Right cardiac atrium (tissue), 5 donors: ENCODE results near the gene HCN2. TPM values are rescaled to one million over a fixed set of nuclear protein-coding genes. Genes with fewer than 3 reads are reported as not detected.

Experiments used
- ATAC-seq, 2 donors: fragments of 200-7000 bp; cut with Tn5 transposase; one replicate each; pipeline versions ENCODE4 v1.8.0 to v1.9.1; 2020; ENCODE audit warnings: moderate library complexity in 2 of 2, mild to moderate bottlenecking in 1 of 2
- DNase-seq, 3 donors: peaks; one replicate each; pipeline ENCODE4 v3.0.0-alpha.2; 2020
- H3K27ac ChIP-seq: one replicate; pipeline ENCODE4 v1.5.1; 2013; ENCODE audit warnings: mild to moderate bottlenecking, low read length, control low read depth, moderate library complexity
- H3K27me3 ChIP-seq: one replicate; pipeline ENCODE4 v1.6.1; 2013; ENCODE audit not compliant: control insufficient read depth, insufficient read depth
- H3K4me1 ChIP-seq: one replicate; pipeline ENCODE4 v1.6.1; 2013; ENCODE audit warnings: low read length; ENCODE audit not compliant: control insufficient read depth, insufficient read depth
- H3K4me3 ChIP-seq: one replicate; pipeline ENCODE4 v1.5.1; 2013; ENCODE audit warnings: low read length, control low read depth
- H3K9me3 ChIP-seq: one replicate; pipeline ENCODE4 v1.6.1; 2013; ENCODE audit warnings: low read length; ENCODE audit not compliant: control insufficient read depth
- WGBS: extraction: QIAGEN DNeasy Blood & Tissue Kit; methylation state at CpG from one replicate; pipeline ENCODE4 v1.1.7; 2013; 5-methylcytosine and 5-hydroxymethylcytosine counted together
- intact Hi-C, 4 donors: fragments of 100-400 bp; cut with DNase I; formaldehyde crosslinking; loops; one replicate each; pipeline versions ENCODE4 v1.11.0 to v1.14.0; 2022 to 2023
- polyA plus RNA-seq: library from polyadenylated mRNA; stranded (reverse); fragments of 200-250 nt; gene quantifications from one replicate; pipeline ENCODE4 v1.2.3, GENCODE V29; 2013
- total RNA-seq, 4 donors: library from RNA; stranded (reverse); fragmentation: NEBNext Ultra II Directional; extraction: Animal tissue kit (Norgen Biotek cat#: 25700); gene quantifications; one replicate each; pipeline ENCODE4 v1.2.1, GENCODE V29; 2021
- donor health status: healthy with polysubstance abuse.
- donor health status: DM: no; HTN: yes; CAD: no.
- donor health status: DM: no; HTN: no; CAD: no.
- donor health status: DM: no; HTN: yes; CAD: no; lungs with severe emphysema.
- donor health status: DM: yes; HTN: yes; CAD: no.

Gene HCN2
- total and polyA plus RNA-seq, 5 donors, result 15.8 to 24.7 (median 20.3) TPM

DNA sequence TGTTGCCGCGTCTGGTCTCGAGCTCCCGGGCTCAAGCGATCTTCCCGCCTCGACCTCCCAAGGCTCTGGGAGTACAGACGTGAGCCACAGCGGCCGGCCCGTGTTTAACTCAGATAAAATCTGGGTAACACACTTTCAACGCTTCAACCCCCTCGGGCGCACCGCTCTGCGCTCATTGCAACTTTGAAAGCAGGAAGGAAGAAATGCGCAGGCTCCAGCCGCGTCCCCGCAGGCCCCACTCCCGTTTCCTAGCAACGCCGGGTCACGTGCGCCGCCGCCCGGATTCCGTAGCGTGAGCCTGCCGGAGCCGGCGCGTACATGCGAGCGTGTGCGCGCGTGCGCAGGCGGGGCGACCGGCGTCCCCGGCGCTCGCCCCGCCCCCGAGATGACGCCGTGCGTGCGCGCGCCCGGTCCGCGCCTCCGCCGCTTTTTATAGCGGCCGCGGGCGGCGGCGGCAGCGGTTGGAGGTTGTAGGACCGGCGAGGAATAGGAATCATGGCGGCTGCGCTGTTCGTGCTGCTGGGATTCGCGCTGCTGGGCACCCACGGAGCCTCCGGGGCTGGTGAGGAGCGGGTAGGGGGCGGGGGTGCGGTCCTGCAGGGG lies 17.4 kb upstream of the HCN2 start, which contains the start of gene BSG:
Gene BSG, plus strand, starts transcription at position 457 of the 603 bp plus-strand sequence. Its CDS starts 39 bp downstream, at position 496.
- DNase-seq (peak; percentile 99 to 100 (median 99)), ATAC-seq (peak; percentile 79 to 86)
- H3K4me1 ChIP-seq, result peaks cover 2% of the 10 kb centered on the region
- peak within 1 kb of the TSS; percentile 90 for H3K27ac ChIP-seq
- H3K4me3 ChIP-seq, result peak within 1 kb of the TSS; percentile 91
- H3K9me3 ChIP-seq, result no peaks in the 10 kb centered on the region
- intact Hi-C loops, result loop anchor here in 2 of 4 donors (5.0 kb wide), 1 partner anchor 40 kb away; the partner anchor contains the start of gene CDC34 (in 2 of the 2)
- WGBS, result under 1% methylated on average over 79 of the region's 79 CpGs
- H3K27me3 ChIP-seq, result no peaks in the 10 kb centered on the region

DNA sequence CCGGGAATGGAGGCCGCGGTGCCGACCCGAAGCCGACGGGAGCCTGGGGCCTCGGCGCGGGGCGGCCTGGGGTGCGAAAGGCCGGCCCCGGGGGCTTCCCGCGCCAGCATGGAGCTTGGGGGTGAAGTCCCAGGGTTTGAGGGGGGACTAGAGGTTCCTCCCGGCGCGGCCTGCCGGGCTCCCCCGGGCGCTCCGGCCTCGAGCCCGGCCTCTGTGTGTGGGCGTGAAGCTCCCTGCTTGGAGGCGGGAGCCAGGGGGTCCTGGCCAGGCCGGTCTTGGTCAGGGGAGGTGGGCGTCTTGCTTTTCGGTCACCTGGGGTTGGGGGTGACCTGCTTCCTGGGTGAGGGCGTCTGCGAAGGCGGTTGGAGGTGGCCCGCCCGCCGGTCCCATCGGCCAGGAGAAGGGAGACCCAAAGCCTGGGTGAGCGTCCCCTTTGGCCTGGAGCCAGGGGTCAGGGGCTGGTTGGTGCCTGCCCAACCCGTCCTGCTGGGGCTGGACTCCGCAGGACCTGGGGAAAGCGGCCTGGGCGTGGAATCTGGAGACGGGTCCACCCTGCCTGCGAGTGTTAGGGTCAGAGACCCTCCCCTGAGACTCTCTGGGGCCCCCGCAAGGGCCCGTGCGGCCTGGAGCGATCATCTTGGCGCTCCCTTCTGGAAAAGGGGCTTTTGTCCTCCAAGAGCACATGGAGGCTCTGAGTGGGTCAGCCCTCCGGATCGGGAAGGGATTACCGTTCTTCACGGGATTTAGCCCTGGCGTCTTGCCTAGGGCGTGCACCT lies 16.8 kb upstream of the HCN2 start:
- DNase-seq (peak; percentile 66 to 86 (median 84)), ATAC-seq (peak; percentile 2 to 20)
- peak overlapping the region; percentile 91 for H3K4me3 ChIP-seq
- peak overlapping the region; percentile 79 for H3K27ac ChIP-seq
- H3K27me3 ChIP-seq, result no peaks in the 10 kb centered on the region
- under 1% methylated on average over 55 of the region's 55 CpGs for WGBS
- peaks cover 2% of the 10 kb centered on the region for H3K4me1 ChIP-seq
- H3K9me3 ChIP-seq, result no peaks in the 10 kb centered on the region
- intact Hi-C loops, result loop anchor here in 2 of 4 donors (5.0 kb wide), 1 partner anchor 41 kb away; the partner anchor contains the start of gene CDC34 (in 2 of the 2)

DNA sequence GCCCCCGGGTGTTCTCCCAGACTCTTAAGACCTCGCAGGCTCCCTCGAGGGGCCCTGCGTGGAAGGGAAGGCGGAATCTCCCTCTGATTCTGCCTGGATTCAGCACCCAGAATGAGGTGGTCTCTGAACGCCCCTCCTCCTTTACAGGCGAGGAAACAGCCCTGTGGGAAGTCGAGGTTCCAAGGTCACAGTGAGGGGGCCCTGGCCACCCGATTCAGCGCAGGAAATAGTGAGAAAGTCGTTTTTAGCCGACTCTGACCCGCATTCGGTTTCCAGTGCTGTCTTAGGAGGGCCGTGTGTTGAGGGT lies 16.2 kb upstream of the HCN2 start:
- H3K27ac ChIP-seq, result peak overlapping the region; percentile 79
- no peak for DNase-seq
- H3K4me3 ChIP-seq, result peak overlapping the region; percentile 91
- no peaks in the 10 kb centered on the region for H3K27me3 ChIP-seq
- intact Hi-C loops, result loop anchor here in 2 of 4 donors (5.0 kb wide), 1 partner anchor 41 kb away; the partner anchor contains the start of gene CDC34 (in 2 of the 2)
- ATAC-seq, result no peak
- peaks cover 2% of the 10 kb centered on the region for H3K4me1 ChIP-seq
- WGBS, result 3% methylated on average over 15 of the region's 15 CpGs
- H3K9me3 ChIP-seq, result no peaks in the 10 kb centered on the region

DNA sequence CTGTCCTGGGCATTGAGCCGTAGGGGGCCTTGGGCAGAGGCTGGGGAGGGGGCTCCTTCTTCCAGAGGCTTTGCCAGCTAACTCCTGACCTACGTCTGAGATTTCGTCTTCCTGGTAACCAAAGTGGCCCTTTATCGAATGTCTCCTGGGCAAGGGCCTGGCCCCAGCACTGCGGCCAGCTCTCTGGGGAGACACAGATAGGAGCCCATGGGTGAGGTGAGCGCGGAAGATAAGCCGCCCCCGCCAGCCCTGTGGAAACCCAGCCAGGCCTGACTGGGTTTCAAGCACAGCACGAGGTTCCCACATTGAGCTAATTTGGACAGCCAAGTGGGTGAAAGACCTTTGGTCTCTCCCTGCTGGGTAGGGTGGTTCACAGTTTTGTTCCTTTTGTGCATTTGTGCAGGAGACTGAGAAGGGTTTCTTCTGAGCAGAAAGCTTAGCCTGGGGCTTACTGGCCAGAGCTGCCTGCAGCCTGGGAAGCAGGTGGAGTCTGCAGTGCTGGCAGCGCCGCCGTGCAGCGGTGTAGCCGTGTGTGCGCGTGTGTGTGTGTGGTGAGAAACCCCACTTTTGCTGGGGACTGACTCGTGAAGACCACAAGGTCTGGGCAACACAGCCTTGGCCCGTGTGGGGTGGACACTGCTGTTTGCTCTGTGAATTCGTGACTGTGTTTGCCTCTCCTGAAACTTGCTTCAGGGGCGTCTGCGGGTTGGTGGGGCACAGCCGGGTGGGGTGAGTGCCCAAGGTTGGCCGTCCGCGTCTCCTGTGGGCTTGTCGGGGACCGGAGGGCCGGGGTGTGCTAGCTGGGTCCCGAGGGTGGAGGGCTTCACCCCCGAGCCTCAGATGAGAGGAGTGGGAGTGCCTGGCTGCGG lies 14.8 kb upstream of the HCN2 start:
- Histone ChIP-seq H3K9me3 (no peaks in the 10 kb centered on the region), H3K27ac (peak overlapping the region; percentile 21), H3K4me1 (peaks cover 2% of the 10 kb centered on the region), H3K4me3 (peak overlapping the region; percentile 50), H3K27me3 (no peaks in the 10 kb centered on the region)
- intact Hi-C loops, result loop anchor here in 2 of 4 donors (5.0 kb wide), 1 partner anchor 43 kb away; the partner anchor contains the start of gene CDC34 (in 2 of the 2)
- 22% methylated on average over 32 of the region's 32 CpGs for WGBS
- ATAC-seq (peak; percentile 10 to 22), DNase-seq (peak in 2 of 3 donors; percentile 84 to 85)

DNA sequence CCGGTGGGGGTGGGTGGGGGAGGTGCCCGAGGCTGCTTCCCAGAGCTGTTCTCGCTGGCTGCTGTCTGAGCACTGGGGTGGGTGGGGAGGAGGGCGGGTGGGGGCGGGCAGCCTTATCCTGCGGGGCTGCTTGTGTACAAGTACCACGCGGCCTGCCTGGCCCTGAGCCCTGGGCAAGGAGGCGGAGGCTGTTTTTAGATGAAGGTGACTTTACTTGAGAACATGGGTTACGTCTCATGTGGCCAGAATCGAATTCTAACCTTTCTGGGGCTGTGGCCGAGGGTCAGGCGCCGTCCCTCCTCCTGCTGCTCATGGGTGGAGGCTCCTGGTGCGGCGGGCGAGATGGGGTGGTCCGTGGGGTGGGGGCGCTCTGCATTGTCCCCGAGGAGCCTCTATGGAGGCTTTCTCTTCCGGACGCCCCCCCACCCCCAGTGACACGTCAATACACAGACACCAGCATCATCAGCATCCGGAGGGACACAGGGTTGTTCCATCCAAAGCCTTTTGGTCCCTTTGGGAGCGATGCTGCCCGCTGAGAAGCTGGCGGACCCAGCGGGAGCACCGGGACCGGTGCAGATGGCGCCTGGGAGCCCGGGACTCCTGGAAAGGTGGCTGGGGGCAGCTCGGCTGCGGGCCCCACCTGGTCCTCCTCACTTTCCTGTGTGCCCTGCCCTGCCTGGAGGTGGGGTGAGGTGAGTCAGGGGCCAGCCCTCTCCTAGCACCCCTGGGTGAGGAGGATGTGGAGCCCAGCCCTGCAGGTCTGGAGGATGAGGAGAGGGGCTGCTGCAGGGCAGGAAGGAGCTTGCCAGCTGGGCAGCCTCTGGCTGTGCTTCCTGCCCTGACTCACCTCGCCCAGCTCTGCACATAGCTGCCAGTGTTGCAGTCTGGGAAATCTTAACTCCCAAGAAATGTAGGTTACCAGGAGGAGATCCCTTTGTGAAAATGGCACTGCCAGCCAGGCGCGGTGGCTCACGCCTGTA lies 13.9 kb upstream of the HCN2 start:
- 43% methylated on average over 38 of the region's 38 CpGs for WGBS
- Histone ChIP-seq H3K9me3 (no peaks in the 10 kb centered on the region), H3K27me3 (no peaks in the 10 kb centered on the region), H3K4me1 (peaks cover 2% of the 10 kb centered on the region), H3K4me3 (peak overlapping the region; percentile 50), H3K27ac (peak overlapping the region; percentile 84)
- DNase-seq (peak; percentile 72 to 89 (median 89)), ATAC-seq (peak; percentile 41 to 44)
- intact Hi-C loops, result no loop called here

DNA sequence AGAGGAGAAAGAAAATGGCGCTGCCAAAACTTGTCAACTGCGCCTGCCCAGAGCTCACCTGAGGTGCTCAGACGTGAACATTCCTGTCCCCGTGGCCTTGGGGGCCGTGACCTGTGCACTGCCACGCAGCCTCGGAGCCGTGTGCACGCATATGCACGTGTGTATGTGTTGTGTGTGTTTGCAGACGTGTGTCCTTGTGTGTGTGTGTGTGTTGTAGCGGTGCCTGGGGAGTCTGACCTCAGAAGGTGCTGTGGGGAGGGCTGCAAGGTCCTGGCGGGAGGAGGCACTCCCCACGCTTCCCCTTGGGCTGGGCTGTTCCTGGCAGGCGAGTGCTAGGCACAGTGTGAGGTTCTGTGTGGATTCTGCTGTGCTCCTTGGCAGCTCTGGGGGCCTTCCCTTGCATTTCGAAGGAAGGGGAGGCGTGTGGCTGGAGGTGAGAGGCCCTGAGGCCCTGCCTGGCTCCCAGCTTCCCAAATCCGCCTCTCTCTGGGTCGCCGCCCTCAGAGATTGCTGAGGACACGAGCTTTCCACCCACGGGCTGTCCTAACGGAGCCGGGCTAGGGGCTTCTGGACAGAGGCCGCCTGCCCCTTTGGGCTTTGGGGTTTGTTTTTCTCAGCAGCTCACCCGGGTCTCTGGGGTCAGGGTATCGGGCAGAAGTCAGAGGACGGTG lies 12.8 kb upstream of the HCN2 start:
- Histone ChIP-seq H3K9me3 (no peaks in the 10 kb centered on the region), H3K27me3 (no peaks in the 10 kb centered on the region), H3K4me1 (peaks cover 2% of the 10 kb centered on the region), H3K4me3 (no peak overlapping the region), H3K27ac (peak overlapping the region; percentile 26)
- ATAC-seq (no peak), DNase-seq (peak in 1 of 3 donors; percentile 47)
- intact Hi-C loops, result no loop called here
- 75% methylated on average over 28 of the region's 28 CpGs for WGBS

DNA sequence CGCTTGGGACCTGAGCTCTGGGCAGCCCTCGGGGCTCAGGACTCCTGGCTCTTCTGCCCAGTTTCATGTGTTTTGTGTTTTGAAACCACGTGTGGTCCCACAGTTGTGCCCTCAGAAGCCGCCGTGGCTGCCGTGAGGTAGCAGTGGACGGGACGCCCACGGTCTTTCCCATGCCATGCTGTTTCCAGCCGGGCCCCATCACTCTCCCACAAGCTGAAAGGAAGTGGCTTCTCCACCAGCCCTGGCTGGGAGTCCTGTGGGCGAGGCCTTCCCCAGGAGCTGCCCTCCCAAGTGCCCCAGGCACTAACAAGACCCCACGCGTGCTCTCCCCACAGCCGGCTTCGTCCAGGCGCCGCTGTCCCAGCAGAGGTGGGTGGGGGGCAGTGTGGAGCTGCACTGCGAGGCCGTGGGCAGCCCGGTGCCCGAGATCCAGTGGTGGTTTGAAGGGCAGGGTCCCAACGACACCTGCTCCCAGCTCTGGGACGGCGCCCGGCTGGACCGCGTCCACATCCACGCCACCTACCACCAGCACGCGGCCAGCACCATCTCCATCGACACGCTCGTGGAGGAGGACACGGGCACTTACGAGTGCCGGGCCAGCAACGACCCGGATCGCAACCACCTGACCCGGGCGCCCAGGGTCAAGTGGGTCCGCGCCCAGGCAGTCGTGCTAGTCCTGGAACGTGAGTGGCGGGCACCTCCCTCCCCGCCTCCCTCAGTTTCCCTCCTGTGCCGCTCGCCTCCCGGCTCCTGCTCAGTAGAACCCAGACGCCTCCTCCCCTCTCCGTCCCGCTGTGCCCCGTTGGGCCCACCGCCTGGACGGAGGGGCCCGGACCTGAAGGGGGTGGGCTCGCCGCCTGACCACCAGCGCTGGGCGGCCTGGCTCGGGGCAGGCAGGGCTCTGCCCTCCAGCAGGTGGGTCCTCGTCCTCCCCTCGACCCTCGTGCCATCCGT lies 12.0 kb upstream of the HCN2 start:
- 79% methylated on average over 66 of the region's 66 CpGs for WGBS
- Histone ChIP-seq H3K4me1 (peaks cover 2% of the 10 kb centered on the region), H3K27me3 (no peaks in the 10 kb centered on the region), H3K9me3 (no peaks in the 10 kb centered on the region), H3K4me3 (no peak overlapping the region), H3K27ac (peak overlapping the region; percentile 26)
- DNase-seq, result peak in 1 of 3 donors; percentile 61
- no peak for ATAC-seq
- intact Hi-C loops, result no loop called here

DNA sequence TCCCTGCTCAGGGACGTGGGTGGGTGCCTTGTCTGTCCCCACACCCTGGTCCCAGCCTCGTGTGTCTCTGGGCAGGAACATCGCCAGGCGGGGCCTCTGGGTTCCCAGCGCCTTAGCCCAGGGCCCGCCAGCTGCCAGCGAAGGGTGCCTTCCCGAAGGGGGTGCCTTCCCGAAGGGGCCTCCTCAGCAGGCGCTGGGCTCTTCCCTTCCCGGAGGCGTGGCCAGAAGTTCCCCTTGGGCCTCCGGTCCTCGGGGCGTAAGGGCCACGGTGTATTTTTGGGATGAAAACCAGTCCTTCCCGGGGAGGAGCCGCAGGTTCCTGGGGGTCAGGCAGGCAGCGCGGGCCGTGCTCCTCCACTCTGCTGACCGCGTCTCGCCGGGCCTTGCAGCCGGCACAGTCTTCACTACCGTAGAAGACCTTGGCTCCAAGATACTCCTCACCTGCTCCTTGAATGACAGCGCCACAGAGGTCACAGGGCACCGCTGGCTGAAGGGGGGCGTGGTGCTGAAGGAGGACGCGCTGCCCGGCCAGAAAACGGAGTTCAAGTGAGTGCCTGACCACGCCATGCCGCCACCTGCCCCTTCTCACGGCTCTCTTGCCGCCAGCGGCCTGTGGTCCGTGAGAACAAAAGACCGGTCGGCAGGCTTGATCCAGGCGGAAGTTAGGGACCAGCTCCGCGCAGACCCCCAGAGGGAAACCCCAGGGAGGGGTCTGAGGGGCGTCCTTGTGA lies 10.4 kb upstream of the HCN2 start:
- intact Hi-C loops, result no loop called here
- 80% methylated on average over 46 of the region's 46 CpGs for WGBS

More for the DNA sequence above, 10.4 kb upstream of the HCN2 start:
- Histone ChIP-seq H3K27me3 (no peaks in the 10 kb centered on the region), H3K4me1 (no peaks in the 10 kb centered on the region), H3K4me3 (no peak overlapping the region), H3K27ac (no peak overlapping the region), H3K9me3 (no peaks in the 10 kb centered on the region)
- ATAC-seq, result no peak
- DNase-seq, result peak in 1 of 3 donors; percentile 48
